COLO668 (cell line): ENCODE data around the gene ANTXR2.

Source experiments
- DNase-seq: peaks from one replicate; lab custom pipeline; 2025; ENCODE audit not compliant: unreplicated experiment; lab: John Stamatoyannopoulos, UW

Gene ANTXR2

DNA sequence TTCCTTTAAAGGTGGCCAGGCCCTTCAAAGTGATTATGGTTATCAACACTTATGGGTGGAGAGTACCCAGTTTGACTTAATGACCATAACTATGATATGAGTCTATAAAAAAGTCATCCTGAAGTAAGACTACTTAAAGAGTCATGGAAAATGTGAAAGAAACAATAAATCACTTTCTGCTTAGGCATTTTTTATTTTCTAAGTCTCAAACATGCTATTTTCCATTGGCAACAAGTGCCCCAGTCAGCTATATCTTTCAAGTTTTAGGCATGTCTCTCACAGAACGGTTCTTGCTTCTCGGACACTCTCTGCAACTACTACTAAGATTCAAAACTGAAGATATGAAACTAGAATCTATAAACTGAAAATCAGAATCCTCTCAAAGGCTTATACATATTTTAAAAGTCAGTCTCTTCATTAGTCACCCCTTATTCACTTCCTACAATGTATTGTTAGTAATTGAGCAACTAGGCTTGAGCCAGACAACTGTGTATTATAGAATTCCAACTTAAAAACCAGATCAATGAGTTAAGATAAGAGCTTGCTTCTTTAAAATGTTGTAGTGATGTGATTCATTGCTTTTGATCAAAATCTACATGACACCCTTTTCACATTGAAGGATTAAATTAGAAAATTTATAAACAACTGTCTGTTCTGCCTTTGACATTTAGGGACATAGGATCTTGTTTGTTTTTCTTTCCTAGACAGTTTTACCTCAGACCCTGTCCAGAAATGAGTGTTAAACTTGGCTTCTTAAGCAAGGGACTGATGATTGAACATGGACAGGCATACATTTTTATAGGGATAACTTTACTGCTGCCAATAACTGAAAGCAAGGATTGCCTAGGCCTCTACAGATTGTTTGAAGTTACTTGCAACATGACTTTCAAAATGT, 2.9 kb downstream of the ANTXR2 start:
- no peak for DNase-seq

DNA sequence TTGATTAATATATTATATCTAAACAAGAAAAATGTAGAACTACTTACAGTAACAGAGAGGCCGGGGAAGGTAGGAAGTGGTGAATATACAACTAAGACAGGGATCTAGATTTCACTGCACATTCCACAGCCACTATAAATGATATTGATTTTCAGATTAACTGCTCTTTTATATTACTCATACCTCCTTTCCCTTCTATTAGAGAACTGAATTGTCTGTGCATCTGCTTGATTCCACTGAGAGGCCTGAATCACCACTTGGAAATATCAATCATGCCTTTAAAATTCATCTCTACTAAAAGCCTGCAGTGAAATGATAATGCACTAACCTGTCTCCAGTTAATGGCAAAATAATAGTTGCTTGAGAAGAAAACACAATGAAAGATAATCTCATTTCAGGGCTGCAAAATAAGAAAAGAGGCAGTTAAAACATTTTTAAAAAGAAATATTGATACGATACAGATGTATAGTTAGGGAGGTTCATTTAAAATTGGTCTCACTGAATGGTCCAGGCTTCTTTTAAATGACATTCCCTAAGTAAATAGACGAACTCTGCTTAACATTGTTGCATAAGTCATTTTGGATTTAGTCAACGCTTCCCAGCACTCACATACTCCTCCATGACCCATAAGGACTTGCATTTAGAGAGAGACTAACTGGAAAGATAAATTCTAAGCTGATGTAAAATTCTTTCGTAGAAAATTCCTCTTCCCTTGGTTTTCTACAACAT, 3.8 kb downstream of the ANTXR2 start:
- DNase-seq: no peak

DNA sequence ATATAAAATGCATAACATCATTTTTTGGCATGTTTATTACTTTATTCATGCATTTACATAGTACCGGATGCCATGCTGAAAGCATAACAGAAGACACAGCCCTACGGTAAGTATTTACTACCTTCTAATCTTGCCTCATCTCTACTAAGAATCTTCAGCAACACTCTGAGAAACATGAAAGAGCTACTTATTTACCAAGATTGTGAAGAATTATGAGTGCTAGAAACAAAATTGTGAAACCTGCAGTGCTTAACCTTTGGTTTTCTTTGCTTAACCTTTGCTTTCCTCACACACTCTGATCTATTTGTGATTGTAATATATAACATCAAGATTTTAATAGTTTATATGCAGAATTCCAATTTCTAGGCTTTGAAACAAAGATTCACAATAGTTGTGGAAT, 7.4 kb downstream of the ANTXR2 start:
- no peak for DNase-seq

DNA sequence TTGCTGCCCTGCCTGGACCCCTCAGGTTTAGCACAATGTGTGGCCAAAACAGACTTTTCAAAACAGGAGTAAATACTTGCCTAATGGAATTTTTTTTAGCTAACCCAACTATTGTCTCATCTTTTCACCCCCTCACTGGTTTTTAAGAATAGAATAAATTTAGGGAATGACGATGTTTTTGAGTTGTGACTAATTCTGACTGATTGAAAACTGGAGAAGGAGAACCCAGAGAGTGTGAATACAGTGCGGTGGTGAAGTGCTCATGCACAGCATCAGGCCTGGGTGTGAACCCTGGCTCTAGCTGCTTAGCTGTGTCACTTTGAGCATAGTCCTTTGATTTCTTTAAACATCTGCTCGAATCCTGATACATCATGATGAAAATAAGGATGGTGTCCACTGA, 10.5 kb downstream of the ANTXR2 start:
- DNase-seq: no peak

DNA sequence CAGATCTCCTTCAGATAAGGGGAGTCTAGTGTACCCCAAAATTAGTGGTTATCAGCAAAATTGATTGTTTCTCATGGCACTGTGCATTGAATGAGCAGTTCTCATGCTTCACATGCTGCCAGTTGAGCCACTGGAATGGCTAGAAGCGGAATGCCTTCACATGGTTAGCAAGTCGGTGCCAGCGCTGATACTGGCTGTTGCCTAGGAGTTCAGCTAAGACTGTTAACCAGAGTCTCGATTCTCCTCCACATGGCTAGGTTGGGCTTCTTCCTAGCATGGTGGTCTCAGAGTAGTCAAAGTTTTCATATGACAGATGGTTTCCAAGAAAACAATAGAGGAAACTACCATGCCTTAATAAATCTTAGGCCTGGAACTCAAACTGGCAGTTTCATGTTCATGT, 12.2 kb downstream of the ANTXR2 start:
- DNase-seq: no peak

DNA sequence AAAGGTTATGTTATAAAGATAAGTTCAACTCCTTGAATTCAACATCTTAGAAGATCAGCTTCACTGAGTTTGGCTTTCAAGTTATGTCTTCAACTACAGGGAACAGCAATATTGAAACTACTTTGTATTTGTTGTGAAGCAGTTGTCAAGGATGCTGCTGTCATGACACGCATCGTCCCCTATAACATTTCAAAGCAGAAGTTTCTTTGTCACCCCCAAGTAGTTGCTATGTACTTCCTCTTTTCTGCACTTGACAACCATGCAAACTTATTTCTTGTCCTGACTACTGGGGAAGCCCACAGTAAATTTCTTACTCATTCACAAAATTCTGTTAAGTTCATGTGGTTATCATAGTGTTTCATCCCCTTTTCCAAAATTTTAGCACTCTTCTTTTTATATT, 14.3 kb downstream of the ANTXR2 start:
- DNase-seq: no peak

DNA sequence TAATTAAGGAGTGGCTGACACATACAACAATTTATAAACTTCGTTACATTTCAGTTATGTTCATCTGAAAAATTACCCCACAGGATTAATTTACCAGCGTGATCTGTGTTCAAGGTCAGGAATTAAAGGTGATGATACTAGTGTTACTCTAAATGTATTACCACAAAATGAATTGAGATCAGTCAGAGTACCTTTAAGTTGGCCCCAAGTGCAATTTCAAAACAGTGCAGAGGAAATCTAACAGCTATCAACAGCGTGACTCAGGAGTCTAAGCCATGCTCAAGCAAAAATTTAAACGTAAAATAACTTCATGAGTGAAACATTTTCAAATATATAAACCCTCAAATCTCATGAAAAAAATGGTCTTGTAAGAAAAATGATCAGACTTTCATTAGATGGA, 18.7 kb downstream of the ANTXR2 start:
- no peak for DNase-seq

DNA sequence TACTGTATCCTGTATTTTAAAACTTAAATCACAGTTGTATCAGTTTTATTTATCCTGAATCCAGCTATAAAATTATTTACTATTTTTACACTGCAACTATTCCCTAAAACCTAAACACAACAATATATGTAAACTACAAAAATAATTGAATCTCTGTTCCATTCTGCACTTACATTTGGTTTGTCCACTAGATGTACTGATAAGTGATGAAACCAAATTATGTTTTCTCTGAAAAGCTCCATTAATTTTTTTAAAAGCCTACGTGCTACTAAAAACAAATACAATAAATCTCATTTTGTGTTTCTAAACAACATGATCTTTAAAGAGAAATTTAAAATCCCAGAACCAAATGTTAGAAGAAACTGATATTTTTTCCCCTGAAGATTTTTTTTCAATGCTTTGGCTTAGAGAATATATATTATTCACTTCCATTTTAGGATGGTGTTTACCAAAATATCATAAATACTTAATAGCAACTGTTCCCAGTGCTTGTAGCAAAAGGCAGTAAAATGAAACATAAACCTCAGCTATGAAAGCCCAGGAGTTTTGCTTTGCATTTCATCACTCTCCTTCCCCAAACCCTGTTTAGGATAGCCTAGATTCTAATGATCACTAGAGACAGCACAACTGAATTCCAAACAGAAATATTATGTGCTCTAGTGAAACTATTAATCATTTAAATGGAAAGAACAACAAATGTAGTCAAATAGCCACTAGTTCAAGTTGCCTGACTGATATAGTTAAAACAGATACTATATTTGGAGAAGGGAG, 19.7 kb downstream of the ANTXR2 start:
- DNase-seq: no peak

DNA sequence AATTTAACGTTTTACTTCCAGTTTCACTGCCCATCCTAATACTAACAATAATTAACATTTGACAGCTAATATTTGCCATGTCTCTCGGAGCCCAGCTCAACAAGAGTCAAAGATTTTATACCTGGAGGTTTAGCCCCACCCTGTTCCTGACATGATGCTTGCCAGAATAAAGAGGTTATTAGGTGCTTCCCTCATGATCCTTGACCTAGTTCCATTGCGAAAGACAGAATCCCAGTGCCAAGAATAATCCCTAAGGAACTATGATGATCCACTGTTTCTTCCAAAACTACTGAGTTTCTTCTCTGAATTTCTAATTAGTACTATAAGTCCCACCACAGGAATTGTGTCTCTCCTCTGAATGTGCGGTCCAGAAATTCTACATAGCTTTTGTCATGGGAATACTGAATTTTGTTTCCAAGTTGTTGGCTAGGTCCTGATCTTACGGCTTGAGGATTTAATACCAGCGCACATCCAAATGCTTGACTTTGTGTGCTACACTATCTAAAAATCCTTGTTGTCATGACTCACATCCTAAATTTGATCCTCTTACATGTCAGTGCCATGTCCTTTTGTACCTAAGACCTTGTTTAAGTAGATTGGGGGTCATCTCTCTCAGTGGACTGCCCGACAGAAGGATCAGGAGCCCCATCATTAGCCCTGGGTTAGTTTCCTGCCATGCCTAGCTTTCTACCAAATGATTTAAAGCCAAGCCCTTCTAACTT, 23.1 kb downstream of the ANTXR2 start:
- no peak for DNase-seq

DNA sequence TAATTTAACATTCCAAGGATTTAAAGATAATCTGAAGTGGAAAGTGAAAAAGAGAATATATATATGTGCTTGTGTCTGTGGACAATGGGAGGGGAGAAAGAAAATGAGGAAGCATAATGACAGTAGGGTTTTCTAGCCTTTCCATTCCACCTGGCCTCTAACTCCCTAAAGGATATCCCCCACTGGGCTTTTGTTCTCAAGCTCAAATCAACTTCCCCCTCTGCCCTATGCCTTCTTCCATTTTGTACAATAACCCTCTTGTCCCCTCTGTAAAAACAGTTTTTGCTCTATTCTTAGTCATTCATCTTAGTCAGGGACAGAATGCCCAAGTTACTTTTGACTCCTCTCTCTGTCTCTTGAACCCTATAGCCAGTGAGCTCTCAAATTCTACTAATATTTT, 23.6 kb downstream of the ANTXR2 start:
- no peak for DNase-seq

DNA sequence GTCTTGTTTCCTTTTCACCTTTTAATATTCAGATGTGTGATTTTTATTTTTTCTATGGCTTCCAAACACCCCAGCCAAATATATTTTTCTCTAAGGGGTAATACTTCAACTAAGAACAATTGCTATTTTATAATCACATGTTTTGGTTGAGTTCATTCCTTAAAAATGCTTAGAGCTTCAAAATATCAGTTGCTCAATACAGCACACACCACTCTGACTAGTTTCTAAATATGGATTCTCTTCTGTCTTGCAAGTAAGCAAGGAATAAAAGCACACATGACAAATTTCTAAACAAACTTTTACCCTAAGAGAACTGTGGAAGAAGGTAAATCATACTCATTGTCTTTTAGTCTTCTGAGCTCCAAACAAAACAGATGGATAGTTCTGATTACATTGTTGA, 27.2 kb downstream of the ANTXR2 start:
- no peak for DNase-seq

DNA sequence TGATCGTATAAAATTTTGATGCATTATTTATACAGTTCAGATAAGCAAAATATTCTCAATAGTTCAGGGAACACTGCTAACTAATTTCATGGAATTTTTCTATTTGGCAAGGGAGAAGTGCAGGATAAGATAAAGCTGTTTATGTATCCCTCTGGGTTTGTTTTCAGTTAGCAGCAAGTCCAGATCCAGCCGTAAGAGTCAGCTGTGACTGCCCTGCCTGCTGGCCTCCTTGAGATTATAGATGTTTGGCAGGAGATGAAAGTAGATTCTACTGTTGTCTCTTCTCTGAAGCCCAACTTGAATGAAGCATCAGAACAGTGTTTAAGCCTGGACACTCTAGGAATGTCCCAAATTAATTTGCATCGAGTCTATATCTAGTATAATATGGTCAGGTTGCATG, 29.5 kb downstream of the ANTXR2 start:
- DNase-seq: no peak

DNA sequence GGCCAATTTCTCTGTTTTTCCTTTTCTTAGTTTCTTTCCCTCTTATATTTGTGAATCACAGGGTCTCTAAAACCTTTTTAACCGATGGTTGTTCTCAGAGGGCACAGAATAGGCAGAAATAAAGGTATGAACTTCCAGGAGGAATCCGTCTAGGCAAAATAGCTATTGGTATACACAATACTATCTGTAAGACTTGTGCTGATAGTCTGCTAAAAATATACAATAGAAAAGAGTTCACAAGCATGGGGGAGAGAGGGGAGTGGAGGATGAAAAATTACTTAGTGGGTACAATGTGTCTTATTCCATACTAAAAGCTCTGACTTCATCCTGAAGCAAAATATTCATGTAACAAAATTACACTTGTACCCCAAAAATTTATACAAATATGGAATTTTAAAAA, 30.2 kb downstream of the ANTXR2 start:
- DNase-seq: no peak

DNA sequence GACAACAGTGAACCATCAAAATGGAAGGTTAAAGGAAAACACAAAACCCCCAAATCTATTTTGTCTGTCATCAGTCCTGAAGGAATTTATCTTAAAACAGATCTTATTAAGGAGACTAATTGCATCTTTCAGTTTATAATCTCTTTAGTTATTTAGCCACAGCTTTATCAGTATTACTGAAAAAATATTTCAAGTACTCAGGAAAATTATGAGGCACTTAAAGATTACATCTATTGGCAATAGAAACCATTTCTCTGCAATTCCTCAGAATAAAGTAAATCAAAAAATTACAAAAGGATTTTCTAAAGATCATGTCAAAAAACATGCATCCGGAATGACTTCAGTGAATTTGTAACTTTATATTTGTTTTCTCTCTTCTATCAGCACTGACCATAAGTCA, 35.2 kb downstream of the ANTXR2 start:
- DNase-seq: no peak

DNA sequence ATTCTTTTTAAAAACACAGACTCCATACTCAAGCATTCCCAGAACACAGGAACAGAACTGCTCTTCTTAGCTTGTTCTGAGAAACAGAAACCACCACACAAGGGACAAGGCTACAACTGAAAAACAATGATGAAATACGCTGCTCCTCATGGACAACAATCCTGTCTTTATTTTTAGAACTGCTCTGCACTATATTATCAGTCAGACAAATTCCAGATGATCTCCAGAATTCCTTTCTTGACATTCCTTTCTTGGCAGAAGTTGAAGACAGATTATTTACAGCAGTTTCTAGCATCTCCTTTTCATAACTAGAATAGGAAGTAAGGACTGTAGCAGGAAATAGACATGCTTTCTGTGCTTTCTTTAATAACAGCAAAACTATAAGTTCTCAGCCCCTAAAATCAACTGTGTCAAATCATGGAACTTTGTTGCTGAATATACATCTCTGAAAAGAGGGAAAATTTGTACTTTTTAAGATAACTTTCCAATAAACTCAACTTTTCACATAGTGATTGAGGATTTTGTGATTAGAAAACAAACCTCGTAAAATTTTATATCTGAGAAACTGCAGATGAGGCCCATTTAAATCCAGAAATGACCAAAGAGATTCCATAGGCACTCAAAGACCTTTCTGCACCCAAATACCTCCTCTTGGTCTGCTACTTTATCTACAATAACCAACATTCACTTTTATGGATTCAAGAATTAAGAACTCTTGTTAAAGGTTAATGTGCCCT, 35.9 kb downstream of the ANTXR2 start:
- no peak for DNase-seq

DNA sequence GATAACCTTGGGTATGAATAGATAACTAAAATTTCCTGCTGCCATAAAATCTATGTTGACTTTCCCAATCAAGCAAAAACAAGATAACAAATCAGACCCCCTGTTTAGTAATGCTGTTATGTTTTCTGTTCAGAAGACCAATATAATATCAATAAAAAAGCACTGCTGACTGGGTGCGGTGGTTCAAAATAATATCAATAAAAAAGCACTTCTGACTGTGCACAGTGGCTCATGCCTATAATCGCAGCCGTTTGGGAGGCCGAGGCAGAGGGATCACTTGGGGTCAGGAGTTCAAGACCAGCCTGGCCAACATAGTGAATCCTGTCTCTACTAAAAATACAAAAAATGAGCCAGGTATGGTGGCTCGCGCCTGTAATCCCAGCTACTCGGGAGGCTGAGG, 36.7 kb downstream of the ANTXR2 start:
- no peak for DNase-seq

DNA sequence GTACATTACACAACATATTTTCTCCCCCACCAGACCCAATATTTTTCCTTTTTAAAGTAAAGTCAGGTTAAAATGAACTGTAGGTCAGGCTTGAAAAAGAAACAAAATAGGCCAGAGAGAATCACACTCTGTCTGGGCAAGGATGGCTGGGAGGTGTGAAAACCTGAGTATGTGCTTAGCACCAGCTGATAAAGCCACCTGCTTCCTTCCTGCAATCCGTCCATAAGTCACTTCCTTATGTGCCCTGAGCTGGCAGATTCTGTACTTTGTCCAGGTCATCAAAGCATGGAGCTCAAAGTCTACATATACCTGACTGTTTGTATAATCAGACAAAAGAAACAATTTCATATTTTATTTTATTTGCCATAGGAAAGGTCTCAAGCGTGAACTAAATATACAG, 37.7 kb downstream of the ANTXR2 start:
- peak; percentile 56 for DNase-seq

DNA sequence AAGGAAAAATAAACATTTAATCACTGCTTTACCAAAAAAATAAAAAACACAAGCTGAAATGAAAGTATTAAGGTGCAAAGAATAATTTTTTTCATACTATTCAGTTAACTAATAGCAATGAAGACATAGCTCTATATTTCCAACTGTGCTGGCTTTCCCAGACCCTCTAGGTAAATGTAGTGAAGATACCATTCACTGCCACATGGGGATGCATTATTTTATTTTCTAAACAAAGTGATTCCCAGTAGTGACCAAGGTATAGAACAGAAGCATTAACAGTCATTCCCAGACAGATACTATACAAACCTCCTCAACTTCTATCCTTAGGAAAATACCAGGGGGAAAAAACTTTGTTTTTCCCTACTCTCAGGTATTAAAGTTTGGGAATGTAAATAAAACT, 39.4 kb downstream of the ANTXR2 start:
- DNase-seq: no peak

DNA sequence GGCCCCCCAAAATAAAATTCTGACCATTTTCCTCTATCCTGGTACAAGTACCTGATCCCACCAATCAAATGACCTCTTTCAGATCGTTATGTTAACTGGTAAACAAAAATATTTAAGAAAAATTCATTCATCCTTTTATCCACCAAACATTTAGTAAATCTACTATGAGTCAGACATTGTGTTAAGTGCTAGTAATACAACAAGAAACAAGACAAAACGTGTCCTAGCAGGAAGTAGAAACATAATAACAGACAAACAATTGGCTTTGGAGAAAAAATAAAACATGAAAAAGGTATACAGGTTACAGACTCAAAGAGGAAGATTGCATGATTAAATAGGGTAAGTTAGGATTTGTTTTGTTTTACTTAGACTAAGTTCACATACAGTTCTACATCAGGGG, 43.7 kb downstream of the ANTXR2 start:
- DNase-seq: no peak

DNA sequence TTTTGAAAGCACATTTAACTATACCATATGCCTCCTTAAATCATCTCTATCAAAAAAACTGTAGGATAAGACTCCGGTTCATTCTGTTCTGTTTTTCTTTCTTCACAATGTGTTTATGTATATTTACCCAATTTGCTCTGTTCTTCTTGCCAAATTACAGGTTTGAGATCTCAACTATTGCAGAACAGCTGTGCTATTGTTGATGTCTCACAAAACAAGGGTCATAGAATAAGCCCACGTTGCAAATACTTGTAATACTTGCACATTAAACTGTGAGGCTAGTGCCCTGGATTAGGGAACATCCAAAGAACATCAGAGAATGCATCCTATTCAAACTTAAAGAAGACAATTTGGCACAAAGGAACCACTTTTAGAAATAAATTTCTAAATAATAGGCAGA, 45.4 kb downstream of the ANTXR2 start:
- DNase-seq: no peak
